HG02885 (cell line): ENCODE measurements around the gene H1-8.
"Not testable (repeated sequence)": the region's sequence is repeated elsewhere in the genome, so short reads cannot be mapped to it uniquely, and the experiment has no call there.

Experiments used
- ATAC-seq: cut with Tn5 transposase; IDR thresholded peaks from one replicate; pipeline ENCODE4 v1.9.1; 2021; ENCODE audit warnings: mild to moderate bottlenecking; ENCODE audit not compliant: unreplicated experiment, poor library complexity

Gene H1-8

GRCh38 chr3:129514563-129514962 lies 28.4 kb upstream of the H1-8 start:
- ATAC-seq, result no peak

DNA sequence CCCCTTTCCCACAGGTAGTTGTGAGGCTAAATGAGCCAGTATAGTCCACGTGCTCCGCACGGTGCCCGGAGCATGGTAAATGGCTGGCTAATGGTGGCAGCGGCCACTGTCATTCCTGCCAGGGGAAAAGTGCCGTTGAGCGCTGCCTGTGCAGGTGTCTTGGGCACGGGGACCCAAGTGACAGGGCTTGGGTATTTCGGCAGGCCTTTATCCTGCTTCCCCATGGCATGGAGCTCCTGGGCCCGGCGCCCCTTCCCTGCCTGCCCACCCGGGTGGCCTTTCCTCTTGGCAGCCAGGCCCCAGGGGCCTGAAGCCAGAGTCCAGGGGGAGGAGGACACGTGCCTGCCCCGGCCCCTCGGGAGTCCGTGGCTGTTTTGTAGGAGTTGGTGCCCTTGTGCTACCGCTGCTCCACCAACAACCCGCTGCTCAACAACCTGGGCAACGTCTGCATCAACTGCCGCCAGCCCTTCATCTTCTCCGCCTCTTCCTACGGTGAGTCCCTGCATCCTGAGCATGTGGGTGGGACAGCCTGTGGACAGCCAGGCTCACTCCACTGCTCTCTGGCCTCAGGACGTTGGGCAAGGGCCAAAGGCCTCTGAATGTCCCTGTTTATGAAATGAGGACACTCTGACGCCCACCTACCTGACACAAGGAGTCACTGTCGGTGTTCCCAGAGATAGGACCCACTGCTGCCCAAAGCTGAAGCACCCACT lies 27.7 kb upstream of the H1-8 start:
- not testable (repeated sequence) for ATAC-seq

GRCh38 chr3:129515821-129516432 lies 27.0 kb upstream of the H1-8 start:
- ATAC-seq, result not testable (repeated sequence)

DNA sequence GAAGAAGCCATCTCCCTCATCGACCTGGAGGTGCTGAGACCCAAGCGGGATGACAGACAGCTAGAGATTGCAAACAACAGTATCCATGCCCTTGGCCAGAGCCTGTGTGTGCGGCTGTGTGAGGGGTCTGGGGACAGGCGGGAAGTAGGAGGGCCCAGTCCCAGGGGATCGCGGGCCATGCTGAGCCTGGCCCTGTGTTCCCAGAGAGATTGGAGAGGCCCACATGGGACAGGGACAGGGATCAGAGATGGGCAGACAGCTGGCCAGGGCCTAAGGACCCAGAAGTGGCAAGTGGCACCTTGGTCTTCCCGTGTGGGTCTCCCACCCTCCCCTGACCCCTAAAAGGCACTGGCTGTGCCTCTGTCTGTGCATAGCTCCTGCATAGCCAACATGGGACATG lies 25.5 kb upstream of the H1-8 start:
- ATAC-seq, result no peak

GRCh38 chr3:129518038-129518561 lies 24.9 kb upstream of the H1-8 start:
- ATAC-seq, result no peak

- no peak for ATAC-seq
Observed at GRCh38 chr3:129518581-129518980, 24.4 kb upstream of the H1-8 start.

DNA sequence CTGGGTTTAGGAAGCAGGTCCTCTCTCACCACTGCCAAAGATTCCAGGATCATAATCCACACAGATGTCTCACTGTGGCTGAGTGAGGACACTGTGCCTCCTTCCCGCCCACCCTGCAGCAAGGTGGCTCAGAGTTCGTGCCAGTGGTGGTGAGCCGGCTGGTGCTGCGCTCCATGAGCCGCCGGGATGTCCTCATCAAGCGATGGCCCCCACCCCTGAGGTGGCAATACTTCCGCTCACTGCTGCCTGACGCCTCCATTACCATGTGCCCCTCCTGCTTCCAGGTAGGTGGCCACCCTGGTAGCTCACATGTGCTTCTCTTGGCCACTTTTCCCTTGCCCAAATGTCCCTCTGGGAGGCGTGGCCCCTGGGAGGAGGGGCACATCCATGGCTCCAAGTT lies 23.5 kb upstream of the H1-8 start:
- ATAC-seq, result no peak

DNA sequence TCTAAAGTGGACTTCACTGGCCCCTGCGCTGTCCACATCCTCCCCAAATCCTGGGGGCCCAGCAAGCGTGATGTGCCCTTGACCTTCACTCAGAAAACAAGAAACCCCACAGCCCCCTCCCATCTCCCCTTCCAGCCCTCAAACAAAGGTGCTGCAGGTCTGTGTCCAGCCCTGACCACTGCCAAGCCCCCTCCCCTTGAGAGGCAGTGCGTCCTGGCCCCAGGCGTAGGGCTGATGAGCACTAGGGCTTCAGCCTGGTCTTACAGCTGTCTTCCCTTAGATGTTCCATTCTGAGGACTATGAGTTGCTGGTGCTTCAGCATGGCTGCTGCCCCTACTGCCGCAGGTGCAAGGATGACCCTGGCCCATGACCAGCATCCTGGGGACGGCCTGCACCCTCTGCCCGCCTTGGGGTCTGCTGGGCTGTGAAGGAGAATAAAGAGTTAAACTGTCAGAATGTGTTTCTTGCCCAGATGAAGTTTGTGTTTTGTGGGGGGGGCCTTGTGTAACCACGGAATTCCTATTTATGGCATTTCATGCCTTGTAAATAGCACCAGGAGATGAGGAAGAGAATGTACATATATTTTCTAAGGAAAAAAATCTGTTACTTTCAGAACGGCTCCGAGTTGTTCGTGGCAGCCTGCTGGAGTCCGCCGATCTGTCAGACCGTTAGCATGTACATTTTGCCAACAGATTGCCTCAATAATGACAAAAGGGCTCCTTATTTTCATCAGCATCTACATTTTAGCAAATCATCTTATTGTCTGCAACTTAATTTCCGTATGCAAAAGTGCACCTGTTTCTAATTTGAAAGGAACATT lies 22.9 kb upstream of the H1-8 start:
- ATAC-seq, result no peak

GRCh38 chr3:129520960-129521359 lies 22.0 kb upstream of the H1-8 start:
- ATAC-seq, result no peak

- no peak for ATAC-seq
Observed at GRCh38 chr3:129521611-129522010, 21.4 kb upstream of the H1-8 start.

DNA sequence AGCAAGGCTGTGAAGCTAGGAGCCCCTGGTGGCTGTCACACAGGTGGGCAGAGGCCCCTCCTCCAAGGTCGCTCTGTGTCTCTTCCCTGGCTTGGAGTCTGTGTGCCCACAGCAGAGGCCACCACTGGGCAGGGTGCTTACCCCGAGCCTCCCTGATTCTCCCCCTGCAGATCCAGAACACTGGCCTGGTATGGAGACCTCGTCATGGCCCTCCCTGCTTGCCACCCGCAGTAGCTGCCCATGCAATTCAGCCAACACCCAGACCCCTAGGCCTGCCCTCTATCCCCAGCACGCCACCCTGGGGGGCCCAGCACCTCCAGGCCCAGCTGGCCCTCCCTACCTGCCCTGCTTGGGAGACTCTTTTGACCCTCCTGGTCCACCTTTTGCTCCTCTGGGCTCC lies 20.0 kb upstream of the H1-8 start:
- ATAC-seq, result no peak

DNA sequence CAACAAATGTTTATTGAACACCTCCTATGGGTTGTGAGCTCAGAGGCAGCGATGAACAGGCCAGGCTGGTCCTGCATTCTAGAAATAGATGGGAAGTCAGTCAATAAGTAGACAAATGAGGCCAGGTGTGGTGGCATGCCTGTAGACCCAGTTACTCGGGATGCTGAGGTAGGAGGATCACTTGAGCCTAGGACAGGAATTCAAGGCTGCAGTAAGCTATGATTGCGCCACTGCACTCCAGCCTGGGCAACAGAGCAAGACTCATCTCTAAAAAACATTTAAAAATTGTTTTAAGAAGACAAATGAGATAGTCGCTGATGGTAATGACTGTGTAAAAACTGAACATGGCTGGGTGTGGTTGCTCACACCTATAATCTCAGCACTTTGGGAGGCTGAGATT lies 18.9 kb upstream of the H1-8 start:
- ATAC-seq, result no peak

- ATAC-seq, result no peak
Observed at GRCh38 chr3:129525341-129525968, 17.5 kb upstream of the H1-8 start.

GRCh38 chr3:129526121-129526900 lies 16.7 kb upstream of the H1-8 start:
- ATAC-seq, result peak; percentile 99

- ATAC-seq, result no peak
Observed at GRCh38 chr3:129527262-129527661, 15.7 kb upstream of the H1-8 start.

DNA sequence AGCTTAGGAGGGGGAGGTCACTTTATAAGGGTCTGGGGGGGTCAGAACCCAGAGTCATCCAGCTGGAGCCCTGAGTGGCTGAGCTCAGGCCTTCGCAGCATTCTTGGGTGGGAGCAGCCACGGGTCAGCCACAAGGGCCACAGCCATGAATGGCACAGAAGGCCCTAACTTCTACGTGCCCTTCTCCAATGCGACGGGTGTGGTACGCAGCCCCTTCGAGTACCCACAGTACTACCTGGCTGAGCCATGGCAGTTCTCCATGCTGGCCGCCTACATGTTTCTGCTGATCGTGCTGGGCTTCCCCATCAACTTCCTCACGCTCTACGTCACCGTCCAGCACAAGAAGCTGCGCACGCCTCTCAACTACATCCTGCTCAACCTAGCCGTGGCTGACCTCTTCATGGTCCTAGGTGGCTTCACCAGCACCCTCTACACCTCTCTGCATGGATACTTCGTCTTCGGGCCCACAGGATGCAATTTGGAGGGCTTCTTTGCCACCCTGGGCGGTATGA lies 14.3 kb upstream of the H1-8 start, which contains the start of gene RHO:
TSS of gene RHO (plus strand) at position 51 of the 512 bp plus-strand sequence. CDS start at position 146, 95 bp downstream.
- ATAC-seq, result no peak

DNA sequence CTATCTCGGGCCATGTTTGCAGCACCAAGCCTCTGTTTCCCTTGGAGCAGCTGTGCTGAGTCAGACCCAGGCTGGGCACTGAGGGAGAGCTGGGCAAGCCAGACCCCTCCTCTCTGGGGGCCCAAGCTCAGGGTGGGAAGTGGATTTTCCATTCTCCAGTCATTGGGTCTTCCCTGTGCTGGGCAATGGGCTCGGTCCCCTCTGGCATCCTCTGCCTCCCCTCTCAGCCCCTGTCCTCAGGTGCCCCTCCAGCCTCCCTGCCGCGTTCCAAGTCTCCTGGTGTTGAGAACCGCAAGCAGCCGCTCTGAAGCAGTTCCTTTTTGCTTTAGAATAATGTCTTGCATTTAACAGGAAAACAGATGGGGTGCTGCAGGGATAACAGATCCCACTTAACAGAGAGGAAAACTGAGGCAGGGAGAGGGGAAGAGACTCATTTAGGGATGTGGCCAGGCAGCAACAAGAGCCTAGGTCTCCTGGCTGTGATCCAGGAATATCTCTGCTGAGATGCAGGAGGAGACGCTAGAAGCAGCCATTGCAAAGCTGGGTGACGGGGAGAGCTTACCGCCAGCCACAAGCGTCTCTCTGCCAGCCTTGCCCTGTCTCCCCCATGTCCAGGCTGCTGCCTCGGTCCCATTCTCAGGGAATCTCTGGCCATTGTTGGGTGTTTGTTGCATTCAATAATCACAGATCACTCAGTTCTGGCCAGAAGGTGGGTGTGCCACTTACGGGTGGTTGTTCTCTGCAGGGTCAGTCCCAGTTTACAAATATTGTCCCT lies 13.4 kb upstream of the H1-8 start:
- no peak for ATAC-seq

DNA sequence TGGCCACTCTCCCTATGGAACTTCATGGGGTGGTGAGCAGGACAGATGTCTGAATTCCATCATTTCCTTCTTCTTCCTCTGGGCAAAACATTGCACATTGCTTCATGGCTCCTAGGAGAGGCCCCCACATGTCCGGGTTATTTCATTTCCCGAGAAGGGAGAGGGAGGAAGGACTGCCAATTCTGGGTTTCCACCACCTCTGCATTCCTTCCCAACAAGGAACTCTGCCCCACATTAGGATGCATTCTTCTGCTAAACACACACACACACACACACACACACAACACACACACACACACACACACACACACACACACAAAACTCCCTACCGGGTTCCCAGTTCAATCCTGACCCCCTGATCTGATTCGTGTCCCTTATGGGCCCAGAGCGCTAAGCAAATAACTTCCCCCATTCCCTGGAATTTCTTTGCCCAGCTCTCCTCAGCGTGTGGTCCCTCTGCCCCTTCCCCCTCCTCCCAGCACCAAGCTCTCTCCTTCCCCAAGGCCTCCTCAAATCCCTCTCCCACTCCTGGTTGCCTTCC lies 12.7 kb upstream of the H1-8 start:
- ATAC-seq, result no peak

DNA sequence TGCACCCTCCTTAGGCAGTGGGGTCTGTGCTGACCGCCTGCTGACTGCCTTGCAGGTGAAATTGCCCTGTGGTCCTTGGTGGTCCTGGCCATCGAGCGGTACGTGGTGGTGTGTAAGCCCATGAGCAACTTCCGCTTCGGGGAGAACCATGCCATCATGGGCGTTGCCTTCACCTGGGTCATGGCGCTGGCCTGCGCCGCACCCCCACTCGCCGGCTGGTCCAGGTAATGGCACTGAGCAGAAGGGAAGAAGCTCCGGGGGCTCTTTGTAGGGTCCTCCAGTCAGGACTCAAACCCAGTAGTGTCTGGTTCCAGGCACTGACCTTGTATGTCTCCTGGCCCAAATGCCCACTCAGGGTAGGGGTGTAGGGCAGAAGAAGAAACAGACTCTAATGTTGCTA lies 12.2 kb upstream of the H1-8 start:
- ATAC-seq, result no peak
